Urothelium cell line (cell line): ENCODE measurements around the gene NCF4.

Experiments
- DNase-seq: peaks from one replicate; pipeline ENCODE4 v3.0.0; 2011; ENCODE audit warnings: low spot score, mixed read lengths
- FAIRE-seq: peaks from 2 replicates; lab custom pipeline; 2011; peaks lifted over from hg19 to GRCh38; lab: Jason Lieb, UNC

The NCF4 gene

GRCh38 chr22:36835903-36836302 lies 24.9 kb upstream of the NCF4 start:
- no peak for FAIRE-seq
- DNase-seq, result no peak

- FAIRE-seq (peak; percentile 100), DNase-seq (no peak)
These were observed 22.4 kb upstream of the NCF4 start for GRCh38 chr22:36838119-36839030.

- DNase-seq (peak; percentile 68), FAIRE-seq (peak; percentile 76)
These were observed 21.3 kb upstream of the NCF4 start for GRCh38 chr22:36839356-36840073.

- DNase-seq (no peak), FAIRE-seq (peak; percentile 37)
These were observed 20.7 kb upstream of the NCF4 start for GRCh38 chr22:36840106-36840505.

GRCh38 chr22:36846271-36846670 lies 14.5 kb upstream of the NCF4 start:
- FAIRE-seq (peak; percentile 32), DNase-seq (no peak)

- DNase-seq, result no peak
- FAIRE-seq, result no peak
These were observed 13.9 kb upstream of the NCF4 start for GRCh38 chr22:36846949-36847348.

- FAIRE-seq (no peak), DNase-seq (no peak)
These were observed 10.8 kb upstream of the NCF4 start for GRCh38 chr22:36850056-36850455.

- DNase-seq (no peak), FAIRE-seq (no peak)
These were observed 10.1 kb upstream of the NCF4 start for GRCh38 chr22:36850682-36851081.

- DNase-seq (no peak), FAIRE-seq (no peak)
These were observed 8.5 kb upstream of the NCF4 start for GRCh38 chr22:36852056-36852973.

GRCh38 chr22:36853407-36854099 lies 7.3 kb upstream of the NCF4 start:
- FAIRE-seq (no peak), DNase-seq (peak; percentile 66)

GRCh38 chr22:36855478-36855877 lies 5.3 kb upstream of the NCF4 start:
- FAIRE-seq, result peak; percentile 99
- no peak for DNase-seq

- FAIRE-seq, result peak; percentile 94
- peak; percentile 91 for DNase-seq
These were observed 4.5 kb upstream of the NCF4 start for GRCh38 chr22:36856121-36856791.

GRCh38 chr22:36856792-36857135 lies 4.0 kb upstream of the NCF4 start:
- FAIRE-seq (no peak), DNase-seq (no peak)

GRCh38 chr22:36858156-36858555 lies 2.6 kb upstream of the NCF4 start:
- FAIRE-seq (no peak), DNase-seq (no peak)

- DNase-seq (no peak), FAIRE-seq (no peak)
These were observed 1.8 kb upstream of the NCF4 start for GRCh38 chr22:36858966-36859365.

- DNase-seq (no peak), FAIRE-seq (no peak)
These were observed 789 bp upstream of the NCF4 start for GRCh38 chr22:36860017-36860416.

GRCh38 chr22:36860438-36860820 lies 377 bp upstream of the NCF4 start:
- no peak for DNase-seq
- FAIRE-seq, result no peak

- no peak for FAIRE-seq
- no peak for DNase-seq
These were observed 1.7 kb downstream of the NCF4 start for GRCh38 chr22:36862251-36863242.

GRCh38 chr22:36863281-36863680 lies 2.5 kb downstream of the NCF4 start:
- DNase-seq (no peak), FAIRE-seq (no peak)
